ENCODE results near the gene DBP.

DNA sequence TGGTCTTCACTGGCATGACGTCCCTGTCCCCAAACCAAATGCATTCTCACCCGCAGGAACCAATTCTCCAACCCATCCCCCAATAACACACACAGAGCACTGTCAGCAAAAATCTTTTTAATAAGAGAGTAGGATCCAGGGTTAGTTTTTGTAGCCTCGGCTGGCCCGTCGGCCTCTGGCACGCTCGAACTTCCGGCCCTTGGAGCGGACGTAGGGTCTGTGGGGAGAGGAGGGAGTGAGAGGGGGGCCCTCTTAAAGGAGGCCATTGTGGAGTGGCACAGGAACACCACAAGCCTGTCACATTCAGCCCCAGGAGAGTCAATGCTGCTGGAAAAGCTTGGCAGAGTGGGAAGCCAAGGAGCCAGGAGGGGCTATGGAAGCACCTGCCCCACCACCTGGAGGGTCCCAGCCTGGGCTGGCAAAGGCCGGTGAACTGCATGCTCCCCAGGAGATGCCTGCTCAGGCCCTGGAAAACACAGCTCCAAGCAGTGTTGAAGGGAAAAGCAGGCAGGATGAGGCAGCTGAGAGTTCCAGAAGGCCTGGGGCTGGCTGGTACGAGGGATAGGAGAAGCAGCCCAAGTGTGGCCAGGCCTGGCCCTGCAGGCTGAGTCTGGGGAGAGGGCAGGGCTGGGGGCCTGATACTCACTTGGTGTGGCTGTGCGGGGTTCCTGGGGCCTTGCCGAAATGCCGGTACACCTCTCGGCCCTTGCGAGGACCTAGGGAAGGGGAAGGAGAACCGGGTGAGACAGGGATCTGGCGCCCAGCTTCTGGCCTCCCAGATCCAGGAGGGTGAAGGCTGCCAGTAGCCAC is 21.7 kb downstream of the DBP start:
- TF ChIP-seq, protein P1, sequence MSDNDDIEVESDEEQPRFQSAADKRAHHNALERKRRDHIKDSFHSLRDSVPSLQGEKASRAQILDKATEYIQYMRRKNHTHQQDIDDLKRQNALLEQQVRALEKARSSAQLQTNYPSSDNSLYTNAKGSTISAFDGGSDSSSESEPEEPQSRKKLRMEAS (IDR thresholded peaks at IDR 0.05): no peak
- TF ChIP-seq EGR1 (IDR thresholded peaks at IDR 0.05) (no peak), TCF12 (IDR thresholded peaks at IDR 0.05; ENCODE audit: low read depth) (no peak), EP300 (IDR thresholded peaks at IDR 0.05; ENCODE audit: borderline replicate concordance) (no peak), CEBPB (IDR thresholded peaks at IDR 0.05) (no peak), NFIC (IDR thresholded peaks at IDR 0.05) (no peak), YY1 (IDR thresholded peaks at IDR 0.05; ENCODE audit: low read depth) (no peak), RAD21 (IDR thresholded peaks at IDR 0.05; ENCODE audit: low read depth) (no peak), TAF1 (IDR thresholded peaks at IDR 0.05; ENCODE audit: low read depth) (no peak), FOXM1 (IDR thresholded peaks at IDR 0.05; ENCODE audit: borderline replicate concordance, low read depth) (no peak), TEAD4 (IDR thresholded peaks at IDR 0.05) (no peak), CREB1 (IDR thresholded peaks at IDR 0.05; ENCODE audit: low read depth) (no peak)
- TF ChIP-seq, protein P2, sequence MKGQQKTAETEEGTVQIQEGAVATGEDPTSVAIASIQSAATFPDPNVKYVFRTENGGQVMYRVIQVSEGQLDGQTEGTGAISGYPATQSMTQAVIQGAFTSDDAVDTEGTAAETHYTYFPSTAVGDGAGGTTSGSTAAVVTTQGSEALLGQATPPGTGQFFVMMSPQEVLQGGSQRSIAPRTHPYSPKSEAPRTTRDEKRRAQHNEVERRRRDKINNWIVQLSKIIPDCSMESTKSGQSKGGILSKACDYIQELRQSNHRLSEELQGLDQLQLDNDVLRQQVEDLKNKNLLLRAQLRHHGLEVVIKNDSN (IDR thresholded peaks at IDR 0.05): no peak
- TF ChIP-seq, protein P3, sequence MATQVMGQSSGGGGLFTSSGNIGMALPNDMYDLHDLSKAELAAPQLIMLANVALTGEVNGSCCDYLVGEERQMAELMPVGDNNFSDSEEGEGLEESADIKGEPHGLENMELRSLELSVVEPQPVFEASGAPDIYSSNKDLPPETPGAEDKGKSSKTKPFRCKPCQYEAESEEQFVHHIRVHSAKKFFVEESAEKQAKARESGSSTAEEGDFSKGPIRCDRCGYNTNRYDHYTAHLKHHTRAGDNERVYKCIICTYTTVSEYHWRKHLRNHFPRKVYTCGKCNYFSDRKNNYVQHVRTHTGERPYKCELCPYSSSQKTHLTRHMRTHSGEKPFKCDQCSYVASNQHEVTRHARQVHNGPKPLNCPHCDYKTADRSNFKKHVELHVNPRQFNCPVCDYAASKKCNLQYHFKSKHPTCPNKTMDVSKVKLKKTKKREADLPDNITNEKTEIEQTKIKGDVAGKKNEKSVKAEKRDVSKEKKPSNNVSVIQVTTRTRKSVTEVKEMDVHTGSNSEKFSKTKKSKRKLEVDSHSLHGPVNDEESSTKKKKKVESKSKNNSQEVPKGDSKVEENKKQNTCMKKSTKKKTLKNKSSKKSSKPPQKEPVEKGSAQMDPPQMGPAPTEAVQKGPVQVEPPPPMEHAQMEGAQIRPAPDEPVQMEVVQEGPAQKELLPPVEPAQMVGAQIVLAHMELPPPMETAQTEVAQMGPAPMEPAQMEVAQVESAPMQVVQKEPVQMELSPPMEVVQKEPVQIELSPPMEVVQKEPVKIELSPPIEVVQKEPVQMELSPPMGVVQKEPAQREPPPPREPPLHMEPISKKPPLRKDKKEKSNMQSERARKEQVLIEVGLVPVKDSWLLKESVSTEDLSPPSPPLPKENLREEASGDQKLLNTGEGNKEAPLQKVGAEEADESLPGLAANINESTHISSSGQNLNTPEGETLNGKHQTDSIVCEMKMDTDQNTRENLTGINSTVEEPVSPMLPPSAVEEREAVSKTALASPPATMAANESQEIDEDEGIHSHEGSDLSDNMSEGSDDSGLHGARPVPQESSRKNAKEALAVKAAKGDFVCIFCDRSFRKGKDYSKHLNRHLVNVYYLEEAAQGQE (IDR thresholded peaks at IDR 0.05; ENCODE audit: low read depth): no peak

Data from Ishikawa (cell line).